HepG2 (cell line): ENCODE results near the gene TRMT1. TPM values are rescaled to one million over a fixed set of nuclear protein-coding genes. Genes with fewer than 3 reads are reported as not detected.

ENCODE experiments used
- MAFF ChIP-seq: IDR thresholded peaks from 2 replicates; pipeline ENCODE4 v1.6.1; 2011; ENCODE audit warnings: low read depth, low read length, improper control_type of control experiment
- NFE2L2 ChIP-seq: fragments of 150-350 bp; IDR thresholded peaks from 2 replicates; pipeline ENCODE4 v1.6.1; 2014; ENCODE audit warnings: low read length
- ZMYM2 ChIP-seq: sonication (generic); formaldehyde crosslinking; IDR thresholded peaks from 2 replicates; pipeline ENCODE4 v1.8.0; 2022; ENCODE audit warnings: mild to moderate bottlenecking, missing genetic modification reagents
- ZNF556 ChIP-seq: sonication (generic); formaldehyde crosslinking; IDR thresholded peaks from 2 replicates; pipeline ENCODE4 v1.4.0; 2020; ENCODE audit warnings: mild to moderate bottlenecking, missing genetic modification reagents, borderline replicate concordance
- ZNF609 ChIP-seq: sonication (generic); formaldehyde crosslinking; IDR thresholded peaks from 2 replicates; pipeline ENCODE4 v1.4.0; 2020; ENCODE audit warnings: mild to moderate bottlenecking, missing genetic modification reagents, borderline replicate concordance
- polyA plus RNA-seq, 8 experiments: library from polyadenylated mRNA; depleted of rRNA in 3 of 8; stranded (reverse) in 7 of 8; unstranded in 1 of 8; fragments of >200 nt; fragmentation: Illumina TruSeq in 4 of 8; extraction: Trizol in 4 of 8; gene quantifications; 2 replicates each; pipeline versions ENCODE4 v1.2.1 to v1.2.3, GENCODE V29; 2011 to 2016; ENCODE audit warnings: low read depth in 4 of 8, missing spikeins in 1 of 8, mixed read lengths in 1 of 8; ENCODE audit not compliant: insufficient read depth in 1 of 8
- total RNA-seq, 5 experiments: library from RNA; depleted of rRNA; stranded (reverse); fragments of >200 nt; fragmentation: Illumina TruSeq; extraction: Trizol; gene quantifications; 2 replicates each; pipeline ENCODE4 v1.2.3, GENCODE V29; 2016; ENCODE audit warnings: low read depth in 1 of 5

TRMT1 gene
- total and polyA plus RNA-seq, 2 of the 13 experiments (the other 11 are each of a cell fraction or from before 2014, with no cell fraction given), result 35.5 to 44.1 TPM

GRCh38 chr19:13118424-13119193 lies 2.1 kb upstream of the TRMT1 start (continued):
- TF ChIP-seq ZNF609 (CRISPR knock-in tag), result peak; percentile 44; the same call in 1 of the 2 replicates
- no peak for TF ChIP-seq ZMYM2 (CRISPR knock-in tag)
- TF ChIP-seq MAFF, result no peak
- no peak for TF ChIP-seq NFE2L2
- 0 out of 2 replicates have a peak, but pooled peaks have one; percentile 34 for TF ChIP-seq ZNF556 (CRISPR knock-in tag)
